SK-N-SH (cell line): ENCODE measurements around the gene AUTS2. TPM values are rescaled to one million over a fixed set of nuclear protein-coding genes. Genes with fewer than 3 reads are reported as not detected.

Source experiments
- CTCF ChIA-PET: fragments of 300-600, 350-600 bp; formaldehyde crosslinking; extraction: SDS; loops from one replicate; lab custom pipeline; 2021; lab: Yijun Ruan, JAX
- POLR2A ChIA-PET: fragments of 350-600 bp; sonication (Branson Sonifier 250); formaldehyde crosslinking; extraction: SDS; loops from one replicate; lab custom pipeline; 2020; ENCODE audit warnings: antibody characterized with exemption, inconsistent platforms; lab: Yijun Ruan, JAX
- DNase-seq: peaks from one replicate; pipeline ENCODE4 v3.0.0; 2012
- H2AFZ ChIP-seq: fragments of 200-600 bp; sonication (generic); 2 replicates; pipeline ENCODE4 v1.8.1; 2016; ENCODE audit warnings: antibody characterized with exemption, mild to moderate bottlenecking, low read depth
- H3F3A ChIP-seq: fragments of 200-600 bp; sonication (generic); replicated peaks from 2 replicates; pipeline ENCODE3; 2016; ENCODE audit warnings: antibody characterized with exemption, mild to moderate bottlenecking; ENCODE audit not compliant: insufficient read depth
- H3K27ac ChIP-seq, 2 experiments: fragments of 200-500 bp in 1 of 2; fragments of 200-600 bp in 1 of 2; sonication (Bioruptor generic) in 1 of 2; sonication (generic), shearing (Covaris generic) in 1 of 2; 2 replicates each; pipeline versions ENCODE4 v1.5.1 to v1.6.1; 2014 to 2016; ENCODE audit warnings: low read depth in 2 of 2, inconsistent platforms in 1 of 2, low read length in 1 of 2, mild to moderate bottlenecking in 1 of 2, mixed read lengths in 1 of 2
- H3K27me3 ChIP-seq: fragments of 200-600 bp; sonication (generic), shearing (Covaris generic); 2 replicates; pipeline ENCODE4 v1.6.1; 2016; ENCODE audit warnings: mixed run types; ENCODE audit not compliant: insufficient read depth
- H3K36me3 ChIP-seq, 2 experiments: fragments of 200-500 bp in 1 of 2; fragments of 200-600 bp in 1 of 2; sonication (Bioruptor generic) in 1 of 2; sonication (generic) in 1 of 2; replicated peaks in 1 of 2; 2 replicates each; pipeline versions ENCODE3 to v1.5.1; 2014 to 2016; ENCODE audit warnings: low read length in 1 of 2, mild to moderate bottlenecking in 1 of 2; ENCODE audit not compliant: insufficient read depth in 2 of 2, control insufficient read depth in 1 of 2
- H3K4me1 ChIP-seq, 2 experiments: fragments of 200-500 bp in 1 of 2; fragments of 200-600 bp in 1 of 2; sonication (Bioruptor generic) in 1 of 2; sonication (generic), shearing (Covaris generic) in 1 of 2; 2 replicates each; pipeline versions ENCODE4 v1.5.1 to v1.6.1; 2014 to 2016; ENCODE audit warnings: low read depth in 1 of 2, low read length in 1 of 2, mixed run types in 1 of 2; ENCODE audit not compliant: insufficient read depth in 2 of 2, control insufficient read depth in 1 of 2
- H3K4me2 ChIP-seq: fragments of 200-600 bp; sonication (generic), shearing (Covaris generic); 2 replicates; pipeline ENCODE4 v1.6.1; 2017; ENCODE audit warnings: mixed run types
- H3K4me3 ChIP-seq, 2 experiments: fragments of 200-500 bp in 1 of 2; fragments of 200-600 bp in 1 of 2; sonication (Bioruptor generic) in 1 of 2; sonication (generic), shearing (Covaris generic) in 1 of 2; 2 replicates each; pipeline versions ENCODE4 v1.5.1 to v1.8.1; 2014 to 2016; ENCODE audit warnings: low read depth in 2 of 2, inconsistent platforms in 1 of 2, low read length in 1 of 2, mild to moderate bottlenecking in 1 of 2, mixed read lengths in 1 of 2, moderate library complexity in 1 of 2
- H3K79me2 ChIP-seq: fragments of 200-600 bp; sonication (generic); 2 replicates; pipeline ENCODE4 v1.8.1; 2017; ENCODE audit warnings: mild to moderate bottlenecking; ENCODE audit not compliant: insufficient read depth
- H3K9ac ChIP-seq: fragments of 200-600 bp; sonication (generic); 2 replicates; pipeline ENCODE4 v1.6.1; 2017; ENCODE audit warnings: mixed run types
- H3K9me2 ChIP-seq: fragments of 200-600 bp; sonication (generic); 2 replicates; pipeline ENCODE4 v1.6.1; 2017; ENCODE audit warnings: mixed run types
- H3K9me3 ChIP-seq: fragments of 200-600 bp; sonication (generic); 2 replicates; pipeline ENCODE4 v1.6.1; 2017; ENCODE audit warnings: mixed run types, mild to moderate bottlenecking, moderate library complexity
- H4K20me1 ChIP-seq: fragments of 200-600 bp; sonication (generic); 2 replicates; pipeline ENCODE4 v1.6.1; 2017; ENCODE audit warnings: mild to moderate bottlenecking, mixed run types; ENCODE audit not compliant: insufficient read depth
- CHD2 ChIP-seq: fragments of 150-350 bp; IDR thresholded peaks from 2 replicates; pipeline ENCODE4 v1.6.1; 2018; ENCODE audit warnings: low read length; ENCODE audit not compliant: partially characterized antibody
- CTCF ChIP-seq: fragments of 200-600 bp; sonication (generic); IDR thresholded peaks from 2 replicates; pipeline ENCODE4 v1.6.1; 2017; ENCODE audit warnings: antibody characterized with exemption, mild to moderate bottlenecking, moderate library complexity
- EZH2phosphoT487 ChIP-seq: fragments of 200-600 bp; sonication (generic); IDR thresholded peaks from 2 replicates; pipeline ENCODE4 v1.6.1; 2017; ENCODE audit warnings: low read depth, mixed run types, mild to moderate bottlenecking, antibody characterized with exemption, moderate library complexity, borderline replicate concordance
- NRF1 ChIP-seq: IDR thresholded peaks from 2 replicates; pipeline ENCODE4 v1.6.1; 2012; ENCODE audit warnings: low read depth, mild to moderate bottlenecking, low read length
- POLR2AphosphoS5 ChIP-seq: IDR thresholded peaks from 2 replicates; pipeline ENCODE4 v1.6.1; 2012; ENCODE audit warnings: low read depth, low read length
- SIN3A ChIP-seq: IDR thresholded peaks from 2 replicates; pipeline ENCODE4 v1.6.1; 2012; ENCODE audit warnings: low read depth, mild to moderate bottlenecking, low read length, moderate library complexity, borderline replicate concordance
- TAF1 ChIP-seq: IDR thresholded peaks from 2 replicates; pipeline ENCODE4 v1.6.1; 2012; ENCODE audit warnings: low read depth, mild to moderate bottlenecking, low read length, moderate library complexity, borderline replicate concordance
- YY1 ChIP-seq: IDR thresholded peaks from 2 replicates; pipeline ENCODE4 v1.4.0; 2012; ENCODE audit warnings: low read depth, mild to moderate bottlenecking
- WGBS: methylation state at CpG from one replicate; pipeline ENCODE4 v1.1.6; 2017; ENCODE audit warnings: low lambda C conversion rate; 5-methylcytosine and 5-hydroxymethylcytosine counted together
- polyA plus RNA-seq, 3 experiments: library from polyadenylated mRNA; depleted of rRNA; stranded (reverse); fragments of >200 nt; gene quantifications; 2 replicates each; pipeline ENCODE4 v1.2.3, GENCODE V29; 2012

AUTS2 gene
- polyA plus RNA-seq, 1 of the 3 experiments (the other 2 are of a cell fraction): 15.6 TPM

- WGBS: 76% methylated on average over 3 of the region's 3 CpGs
- H3K4me3 ChIP-seq: no peak overlapping the region
- peaks cover 0 to 22% of the 10 kb centered on the region in 2 experiments; a peak in 3 of 4 replicates for H3K4me1 ChIP-seq
- TF ChIP-seq CTCF: no peak
- no peaks in the 10 kb centered on the region for H3K36me3 ChIP-seq
- H3K79me2 ChIP-seq: no peaks in the 10 kb centered on the region
- H3F3A ChIP-seq: no peaks in the 10 kb centered on the region
- DNase-seq: no peak
- H3K4me2 ChIP-seq: no peak overlapping the region
- CTCF ChIA-PET: interaction anchor here (1.9 to 5.1 kb wide), 2 partner anchors 11 to 131 kb away, joined by 4 to 38 read pairs; no protein-coding TSS in a partner anchor
- H3K9me2 ChIP-seq: no peaks in the 10 kb centered on the region
- peak overlapping the region in 1 of 2 experiments; percentile 76; a peak in 2 of 4 replicates for H3K27ac ChIP-seq
- H3K27me3 ChIP-seq: no peaks in the 10 kb centered on the region
- no peak overlapping the region for H3K9ac ChIP-seq
- no peaks in the 10 kb centered on the region for H3K9me3 ChIP-seq
- POLR2A ChIA-PET: no interaction called here
- H4K20me1 ChIP-seq: peaks cover 4% of the 10 kb centered on the region; the same call in 1 of the 2 replicates
- no peak overlapping the region for H2AFZ ChIP-seq
Observed at GRCh38 chr7:70030745-70031144, 432.5 kb downstream of the AUTS2 start.

- WGBS: 73% methylated on average over 4 of the region's 4 CpGs
- DNase-seq: no peak
- no peaks in the 10 kb centered on the region for H3F3A ChIP-seq
- CTCF ChIA-PET: interaction anchor here (5.1 kb wide), 1 partner anchor 11 kb away, joined by 38 read pairs; no protein-coding TSS in a partner anchor
- H4K20me1 ChIP-seq: peaks cover 4% of the 10 kb centered on the region; the same call in 1 of the 2 replicates
- TF ChIP-seq TAF1: no peak
- no peak for TF ChIP-seq CHD2
- TF ChIP-seq POLR2AphosphoS5: no peak
- no peak for TF ChIP-seq EZH2phosphoT487
- no peak for TF ChIP-seq YY1
- H3K4me1 ChIP-seq: peaks cover 0 to 22% of the 10 kb centered on the region in 2 experiments; a peak in 3 of 4 replicates
- peak overlapping the region in 1 of 2 experiments; percentile 76; a peak in 2 of 4 replicates for H3K27ac ChIP-seq
- H3K9me2 ChIP-seq: no peaks in the 10 kb centered on the region
- no peaks in the 10 kb centered on the region for H3K79me2 ChIP-seq
- no peak overlapping the region for H2AFZ ChIP-seq
- POLR2A ChIA-PET: no interaction called here
- H3K4me2 ChIP-seq: no peak overlapping the region
- no peaks in the 10 kb centered on the region for H3K36me3 ChIP-seq
- no peak overlapping the region for H3K9ac ChIP-seq
- H3K27me3 ChIP-seq: no peaks in the 10 kb centered on the region
- H3K9me3 ChIP-seq: no peaks in the 10 kb centered on the region
- H3K4me3 ChIP-seq: no peak overlapping the region
Observed at GRCh38 chr7:70031245-70031644, 433.0 kb downstream of the AUTS2 start.

- CTCF ChIA-PET: interaction anchor here (0.5 to 5.1 kb wide), 2 partner anchors 9 to 10 kb away, joined by 3 to 38 read pairs; no protein-coding TSS in a partner anchor
- TF ChIP-seq NRF1 (no peak), SIN3A (no peak), YY1 (no peak), POLR2AphosphoS5 (no peak)
- Histone ChIP-seq H3K9me3 (no peaks in the 10 kb centered on the region), H3K79me2 (no peaks in the 10 kb centered on the region), H3K9me2 (no peaks in the 10 kb centered on the region), H3K27me3 (no peaks in the 10 kb centered on the region), H4K20me1 (peaks cover 4% of the 10 kb centered on the region; the same call in 1 of the 2 replicates), H3K9ac (no peak overlapping the region), H3K4me2 (no peak overlapping the region), H3F3A (peaks cover 12% of the 10 kb centered on the region), H3K4me3 (no peak overlapping the region), H3K27ac (no peak overlapping the region), H3K36me3 (no peaks in the 10 kb centered on the region), H2AFZ (no peak overlapping the region), H3K4me1 (peaks cover 4 to 32% of the 10 kb centered on the region in 2 experiments; a peak in 3 of 4 replicates)
- DNase-seq: no peak
- POLR2A ChIA-PET: no interaction called here
Observed at GRCh38 chr7:70032649-70033048, 434.4 kb downstream of the AUTS2 start.
